ENCODE data around the gene AMPD1.

AMPD1 gene

GRCh38 chr1:114627107-114627506 lies 68.2 kb downstream of the AMPD1 start:
- DNase-seq: no peak

GRCh38 chr1:114623364-114623763 lies 72.0 kb downstream of the AMPD1 start:
- no peak for DNase-seq
